ENCODE measurements around the gene CFAP68. TPM values are rescaled to one million over a fixed set of nuclear protein-coding genes. Genes with fewer than 3 reads are reported as not detected.

Gene CFAP68
- total and polyA plus RNA-seq, 2 of the 8 experiments (the other 6 are each of a cell fraction or from before 2014, with no cell fraction given): 21.4 to 43.1 TPM

DNA sequence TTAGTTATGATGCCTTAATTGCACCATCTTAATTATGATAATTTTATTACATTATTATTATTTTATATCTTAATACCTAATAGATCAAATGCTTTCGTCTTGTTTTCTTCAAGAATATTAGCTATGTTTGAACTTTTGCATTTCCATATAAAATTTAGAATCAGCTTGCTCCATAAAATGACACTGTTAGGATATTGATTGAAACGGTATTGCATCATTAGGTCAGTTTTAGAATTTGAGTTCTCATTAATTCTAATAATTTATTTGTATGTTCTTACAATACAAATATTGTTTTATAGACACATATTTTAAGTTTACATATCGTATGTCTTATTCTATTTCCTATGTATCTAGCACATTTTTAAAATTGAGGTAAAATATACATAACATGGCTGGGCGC, 6.7 kb downstream of the CFAP68 start:
- POLR2A ChIA-PET (ENCODE audit: partially characterized antibody): interaction anchor here (1.6 kb wide), 1 partner anchor 26 kb away, joined by 3 read pairs; no protein-coding TSS in a partner anchor
- H3K18ac ChIP-seq (ENCODE audit: extremely low read depth, low read length): no peak overlapping the region
- no peak overlapping the region for H2AFZ ChIP-seq (ENCODE audit: low read length)
- DNase-seq (ENCODE audit: low read depth in 1 of 2, low spot score in 2 of 2): no peak
- H2BK120ac ChIP-seq (replicated peaks; ENCODE audit: low read depth, low read length): no peak overlapping the region
- no peak overlapping the region for H2BK20ac ChIP-seq (ENCODE audit: low read length)
- no peak overlapping the region for H2AK5ac ChIP-seq (ENCODE audit: low read depth, low read length)
- H3K23ac ChIP-seq (ENCODE audit: insufficient read length): no peak overlapping the region
- H3K9me3 ChIP-seq (ENCODE audit: insufficient read depth in 2 of 2, low read depth in 1 of 2, low read length in 1 of 2): no peaks in the 10 kb centered on the region
- no peak overlapping the region for H3K14ac ChIP-seq (ENCODE audit: insufficient read length)
- H3K9ac ChIP-seq (replicated peaks in 1 of 4; ENCODE audit: extremely low read depth in 1 of 4, low read depth in 3 of 4, low read length in 3 of 4): no peak overlapping the region
- CTCF ChIA-PET (ENCODE audit: partially characterized antibody): interaction anchor here (0.9 to 2.8 kb wide), 3 partner anchors 12 to 96 kb away, joined by 3 to 9 read pairs (median 7); no protein-coding TSS in a partner anchor
- no peak overlapping the region for H2BK12ac ChIP-seq (ENCODE audit: low read depth, low read length)
- no peaks in the 10 kb centered on the region for H4K20me1 ChIP-seq (replicated peaks in 1 of 2; ENCODE audit: control insufficient read depth in 1 of 2, insufficient read depth in 2 of 2, low read length in 2 of 2)
- no peaks in the 10 kb centered on the region for H3K79me1 ChIP-seq (ENCODE audit: low read depth, low read length)
- H3K27me3 ChIP-seq (replicated peaks in 1 of 4; ENCODE audit: control insufficient read depth in 3 of 4, extremely low read depth in 1 of 4, insufficient read depth in 3 of 4, low read length in 3 of 4): no peaks in the 10 kb centered on the region
- no peaks in the 10 kb centered on the region for H3K23me2 ChIP-seq (ENCODE audit: low read depth, low read length)
- 93% methylated on average over 4 of the region's 4 CpGs; no CpG with 5 or more reads in 1 of the 2 experiments for WGBS, 2 experiments (ENCODE audit: extremely low coverage in 1 of 2, insufficient coverage in 1 of 2, insufficient read length in 1 of 2, insufficient replicate concordance in 2 of 2, low coverage in 1 of 2, low lambda C conversion rate in 2 of 2, missing lambda C conversion rate in 1 of 2)
- no peak overlapping the region for H3K56ac ChIP-seq (replicated peaks; ENCODE audit: insufficient read length, low read depth, low read length)
- no peak overlapping the region for H3K4me2 ChIP-seq (ENCODE audit: insufficient read depth in 1 of 2, low read depth in 2 of 2, low read length in 2 of 2)
- no peak overlapping the region for H4K8ac ChIP-seq (ENCODE audit: extremely low read depth, insufficient read depth, low read length)
- no peak overlapping the region for H3K4me3 ChIP-seq (ENCODE audit: extremely low read depth in 1 of 4, insufficient read depth in 2 of 4, low read depth in 3 of 4, low read length in 4 of 4)
- FAIRE-seq: no peak
- H3K36me3 ChIP-seq (ENCODE audit: control insufficient read depth in 2 of 4, insufficient read depth in 4 of 4, low read length in 3 of 4): no peaks in the 10 kb centered on the region
- H3K4me1 ChIP-seq (replicated peaks in 1 of 4; ENCODE audit: control insufficient read depth in 3 of 4, insufficient read depth in 4 of 4, low read length in 3 of 4): no peaks in the 10 kb centered on the region
- H4K91ac ChIP-seq (replicated peaks; ENCODE audit: insufficient read length, low read length): no peak overlapping the region
- H3K27ac ChIP-seq (ENCODE audit: low read depth, low read length): no peak overlapping the region
- H2BK5ac ChIP-seq (ENCODE audit: low read depth, low read length): no peak overlapping the region
- TF ChIP-seq SIN3A (conservative IDR thresholded peaks at IDR 0.05 in 1 of 2, IDR thresholded peaks at IDR 0.05 in 1 of 2; ENCODE audit: low read depth in 1 of 2, low read length in 2 of 2) (no peak), ASH2L (IDR thresholded peaks at IDR 0.05; ENCODE audit: low read length) (no peak)
- H3K4ac ChIP-seq (replicated peaks; ENCODE audit: insufficient read length, low read depth, low read length): no peak overlapping the region
- no peaks in the 10 kb centered on the region for H3K79me2 ChIP-seq (ENCODE audit: control insufficient read depth in 1 of 2, insufficient read depth in 2 of 2, low read length in 2 of 2)
- no peak overlapping the region for H2BK15ac ChIP-seq (ENCODE audit: low read length)
- H4K5ac ChIP-seq (ENCODE audit: insufficient read length, low read depth, low read length): no peak overlapping the region
